ENCODE results near the gene MAP3K10.

MAP3K10 gene

GRCh38 chr19:40204381-40204780 is 13.2 kb downstream of the MAP3K10 start:
- TF ChIP-seq GATA2 (IDR thresholded peaks at IDR 0.05; ENCODE audit: low read depth, low read length) (no peak), GATA3 (IDR thresholded peaks at IDR 0.05; ENCODE audit: low read depth, low read length) (no peak)

- TF ChIP-seq GATA2 (IDR thresholded peaks at IDR 0.05; ENCODE audit: low read depth, low read length) (no peak), GATA3 (IDR thresholded peaks at IDR 0.05; ENCODE audit: low read depth, low read length) (no peak)
These were observed 14.5 kb downstream of the MAP3K10 start for GRCh38 chr19:40205760-40206159.

DNA sequence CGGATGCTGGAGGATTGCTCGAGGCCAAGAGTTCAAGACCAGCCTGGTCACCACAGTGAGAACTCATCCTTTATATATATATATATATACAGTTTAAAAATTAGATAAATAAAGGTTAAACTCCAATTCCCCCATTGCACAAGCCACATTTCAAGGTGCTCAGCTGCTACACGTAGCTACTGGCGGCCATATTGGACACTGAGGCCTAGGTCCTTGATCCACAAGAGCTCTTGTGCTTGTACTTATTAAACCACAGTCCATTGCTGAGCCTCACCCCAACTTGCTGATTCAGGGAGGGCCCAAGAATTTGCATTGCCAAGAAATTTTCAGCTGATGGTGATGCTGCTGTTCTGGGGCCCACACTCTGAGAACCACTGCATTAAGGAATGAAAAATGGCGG is 17.4 kb downstream of the MAP3K10 start:
- no peak for TF ChIP-seq GATA3 (IDR thresholded peaks at IDR 0.05; ENCODE audit: low read depth, low read length)
- TF ChIP-seq GATA2 (IDR thresholded peaks at IDR 0.05; ENCODE audit: low read depth, low read length): no peak

GRCh38 chr19:40210889-40211288 is 19.7 kb downstream of the MAP3K10 start:
- TF ChIP-seq GATA2 (IDR thresholded peaks at IDR 0.05; ENCODE audit: low read depth, low read length) (no peak), GATA3 (IDR thresholded peaks at IDR 0.05; ENCODE audit: low read depth, low read length) (no peak)

- no peak for TF ChIP-seq GATA3 (IDR thresholded peaks at IDR 0.05; ENCODE audit: low read depth, low read length)
- no peak for TF ChIP-seq GATA2 (IDR thresholded peaks at IDR 0.05; ENCODE audit: low read depth, low read length)
These were observed 22.1 kb downstream of the MAP3K10 start for GRCh38 chr19:40213251-40213829.

DNA sequence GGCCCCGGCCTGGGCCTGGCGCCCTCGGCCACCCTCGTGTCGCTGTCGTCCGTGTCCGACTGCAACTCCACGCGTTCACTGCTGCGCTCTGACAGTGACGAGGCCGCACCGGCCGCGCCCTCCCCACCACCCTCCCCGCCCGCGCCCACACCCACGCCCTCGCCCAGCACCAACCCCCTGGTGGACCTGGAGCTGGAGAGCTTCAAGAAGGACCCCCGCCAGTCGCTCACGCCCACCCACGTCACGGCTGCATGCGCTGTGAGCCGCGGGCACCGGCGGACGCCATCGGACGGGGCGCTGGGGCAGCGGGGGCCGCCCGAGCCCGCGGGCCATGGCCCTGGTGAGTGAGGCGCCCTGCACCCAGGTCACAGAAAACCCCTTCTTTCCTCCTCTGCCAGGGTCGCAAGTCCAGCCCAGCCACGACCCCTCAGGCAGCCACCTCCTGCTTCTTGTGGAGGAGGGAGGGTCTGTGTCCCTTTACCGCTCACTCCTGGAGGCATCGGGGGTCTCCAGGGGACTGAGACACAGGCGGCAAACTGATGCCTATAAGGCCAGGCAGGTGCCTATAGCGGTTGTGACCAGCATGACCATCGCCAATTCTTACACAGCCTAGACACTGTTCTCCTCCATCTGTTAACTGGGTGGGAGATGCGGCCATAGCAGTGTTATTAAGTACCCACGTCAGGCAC is 22.8 kb downstream of the MAP3K10 start:
- TF ChIP-seq GATA3 (IDR thresholded peaks at IDR 0.05; ENCODE audit: low read depth, low read length) (no peak), GATA2 (IDR thresholded peaks at IDR 0.05; ENCODE audit: low read depth, low read length) (no peak)

GRCh38 chr19:40214936-40215335 is 23.7 kb downstream of the MAP3K10 start:
- TF ChIP-seq GATA2 (IDR thresholded peaks at IDR 0.05; ENCODE audit: low read depth, low read length) (no peak), GATA3 (IDR thresholded peaks at IDR 0.05; ENCODE audit: low read depth, low read length) (no peak)

- TF ChIP-seq GATA2 (IDR thresholded peaks at IDR 0.05; ENCODE audit: low read depth, low read length) (no peak), GATA3 (IDR thresholded peaks at IDR 0.05; ENCODE audit: low read depth, low read length) (no peak)
These were observed 25.0 kb downstream of the MAP3K10 start for GRCh38 chr19:40216013-40216776.

- TF ChIP-seq GATA3 (IDR thresholded peaks at IDR 0.05; ENCODE audit: low read depth, low read length) (no peak), GATA2 (IDR thresholded peaks at IDR 0.05; ENCODE audit: low read depth, low read length) (no peak)
These were observed 25.5 kb downstream of the MAP3K10 start for GRCh38 chr19:40216777-40217026.

- no peak for TF ChIP-seq GATA3 (IDR thresholded peaks at IDR 0.05; ENCODE audit: low read depth, low read length)
- no peak for TF ChIP-seq GATA2 (IDR thresholded peaks at IDR 0.05; ENCODE audit: low read depth, low read length)
These were observed 26.0 kb downstream of the MAP3K10 start for GRCh38 chr19:40217027-40217810.

- TF ChIP-seq GATA2 (IDR thresholded peaks at IDR 0.05; ENCODE audit: low read depth, low read length): no peak
- no peak for TF ChIP-seq GATA3 (IDR thresholded peaks at IDR 0.05; ENCODE audit: low read depth, low read length)
These were observed 27.0 kb downstream of the MAP3K10 start, which contains the start of gene TTC9B for GRCh38 chr19:40217934-40218890. TTC9B (minus strand) TSS chr19:40218384; CDS start chr19:40218381, 3 bp downstream.

DNA sequence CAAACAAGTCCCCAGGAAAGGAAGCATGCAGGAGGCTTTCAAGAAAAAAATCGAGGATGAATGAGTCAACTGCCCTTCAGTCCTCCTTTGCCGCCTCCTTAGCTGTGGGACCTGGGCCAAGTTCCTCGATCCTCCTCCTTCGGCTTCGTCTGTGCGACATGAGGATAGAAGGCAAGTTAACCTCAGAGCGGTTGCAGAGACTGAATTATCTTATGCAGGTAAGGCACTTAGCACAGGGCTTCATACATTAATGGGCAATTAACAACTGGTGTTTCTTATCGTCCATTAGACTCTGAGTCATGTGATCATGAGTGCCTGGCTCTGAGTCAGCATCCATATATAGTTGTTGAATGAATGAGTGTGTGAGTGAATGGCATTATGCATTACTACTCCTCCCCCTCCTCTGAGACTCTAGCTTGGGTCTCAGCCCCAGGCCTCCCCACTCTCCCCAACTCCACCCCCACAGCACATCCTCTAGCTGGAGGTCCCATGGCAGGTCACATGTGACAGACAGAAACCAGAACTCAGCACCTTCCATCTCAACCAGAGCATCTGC is 28.6 kb downstream of the MAP3K10 start:
- no peak for TF ChIP-seq GATA2 (IDR thresholded peaks at IDR 0.05; ENCODE audit: low read depth, low read length)
- no peak for TF ChIP-seq GATA3 (IDR thresholded peaks at IDR 0.05; ENCODE audit: low read depth, low read length)

- TF ChIP-seq GATA2 (IDR thresholded peaks at IDR 0.05; ENCODE audit: low read depth, low read length) (no peak), GATA3 (IDR thresholded peaks at IDR 0.05; ENCODE audit: low read depth, low read length) (no peak)
These were observed 29.4 kb downstream of the MAP3K10 start for GRCh38 chr19:40220674-40221073.
